OCI-LY7 (cell line): ENCODE data around the gene SETD7. TPM values are rescaled to one million over a fixed set of nuclear protein-coding genes. Genes with fewer than 3 reads are reported as not detected.

Experiments used
- BruUV-seq: library from RNA; stranded (reverse); fragments of 400-500 nt; replicated peaks from 2 replicates; lab custom pipeline; 2021; lab: Mats Ljungman, UMichigan
- CTCF ChIA-PET: fragments of 300-600 bp; sonication (Branson Sonifier 250); formaldehyde crosslinking; loops from one replicate; lab custom pipeline; 2022; ENCODE audit warnings: antibody characterized with exemption; ENCODE audit not compliant: unreplicated experiment; lab: Charles Lee
- POLR2A ChIA-PET: fragments of 300-600 bp; sonication (Branson Sonifier 250); formaldehyde crosslinking; loops from one replicate; lab custom pipeline; 2022; ENCODE audit warnings: antibody characterized with exemption; lab: Charles Lee
- DNase-seq: peaks from one replicate; pipeline ENCODE4 v3.0.0-alpha.2; 2015; ENCODE audit warnings: low spot score
- H2AFZ ChIP-seq: fragments of 200-600 bp; sonication (generic), shearing (Covaris generic); 2 replicates; pipeline ENCODE4 v1.6.1; 2014; ENCODE audit warnings: mild to moderate bottlenecking, antibody characterized with exemption, low read length, moderate library complexity
- H3K27ac ChIP-seq: fragments of 200-600 bp; sonication (generic); 2 replicates; pipeline ENCODE4 v1.5.1; 2014; ENCODE audit warnings: mixed run types, low read depth, mild to moderate bottlenecking, moderate library complexity, low read length, inconsistent platforms; ENCODE audit not compliant: poor library complexity, severe bottlenecking
- H3K36me3 ChIP-seq: fragments of 200-600 bp; sonication (generic); 2 replicates; pipeline ENCODE4 v1.6.1; 2014; ENCODE audit warnings: mild to moderate bottlenecking, antibody characterized with exemption, low read length, moderate library complexity, mixed read lengths; ENCODE audit not compliant: insufficient read depth
- H3K4me1 ChIP-seq: fragments of 200-600 bp; sonication (generic); 2 replicates; pipeline ENCODE4 v1.5.1; 2014; ENCODE audit warnings: mild to moderate bottlenecking, low read length; ENCODE audit not compliant: insufficient read depth, poor library complexity, severe bottlenecking
- H3K4me2 ChIP-seq: fragments of 200-600 bp; sonication (generic); 2 replicates; pipeline ENCODE4 v1.6.1; 2014; ENCODE audit warnings: mild to moderate bottlenecking, low read length
- H3K4me3 ChIP-seq: fragments of 200-600 bp; sonication (generic); 2 replicates; pipeline ENCODE4 v1.5.1; 2014; ENCODE audit warnings: mild to moderate bottlenecking, low read depth, low read length; ENCODE audit not compliant: poor library complexity, severe bottlenecking
- H3K79me2 ChIP-seq: fragments of 200-600 bp; sonication (generic); 2 replicates; pipeline ENCODE4 v1.6.1; 2016; ENCODE audit warnings: low read depth, mild to moderate bottlenecking, low read length, moderate library complexity, mixed read lengths; ENCODE audit not compliant: insufficient read depth
- H3K9me2 ChIP-seq: fragments of 200-600 bp; sonication (generic); 2 replicates; pipeline ENCODE4 v1.6.1; 2016; ENCODE audit warnings: mild to moderate bottlenecking, low read length, mixed read lengths; ENCODE audit not compliant: insufficient read depth
- H3K9me3 ChIP-seq: fragments of 200-600 bp; sonication (generic); 2 replicates; pipeline ENCODE4 v1.6.1; 2014; ENCODE audit warnings: mild to moderate bottlenecking, mixed run types, low read length, mixed read lengths
- H4K20me1 ChIP-seq: fragments of 200-600 bp; sonication (generic); 2 replicates; pipeline ENCODE4 v1.6.1; 2014; ENCODE audit warnings: mild to moderate bottlenecking, antibody characterized with exemption, low read length, moderate library complexity, mixed read lengths; ENCODE audit not compliant: insufficient read depth
- CTCF ChIP-seq: fragments of 200-600 bp; sonication (generic); conservative IDR thresholded peaks from 2 replicates; pipeline ENCODE4 v1.5.1; 2014; ENCODE audit warnings: mild to moderate bottlenecking, antibody characterized with exemption, low read length, moderate library complexity, mixed read lengths
- EZH2phosphoT487 ChIP-seq: fragments of 200-600 bp; sonication (generic); IDR thresholded peaks from 2 replicates; pipeline ENCODE4 v1.6.1; 2018; ENCODE audit warnings: low read depth, borderline replicate concordance, mild to moderate bottlenecking, mixed run types, antibody characterized with exemption, low read length, moderate library complexity, mixed read lengths
- intact Hi-C: fragments of 100-400 bp; cut with micrococcal nuclease; formaldehyde crosslinking; loops from one replicate; pipeline ENCODE4 v1.10.0; 2022; ENCODE audit not compliant: unreplicated experiment
- total RNA-seq, 2 experiments: library from RNA; depleted of rRNA in 1 of 2; stranded (reverse); fragments of >200 nt in 1 of 2; shearing (Covaris generic) in 1 of 2; gene quantifications; 2 replicates each; pipeline ENCODE4 v1.2.3, GENCODE V29; 2014 to 2022

The SETD7 gene
- total RNA-seq, 2 experiments from 2014 or later, result 17.6 to 37.3 TPM

- POLR2A ChIA-PET, result interaction anchor here (0.9 to 2.4 kb wide), 7 partner anchors 11 to 519 kb away, joined by 3 to 11 read pairs (median 4); no protein-coding TSS in a partner anchor
- H3K79me2 ChIP-seq, result peaks cover 51% of the 10 kb centered on the region
- peak overlapping the region; percentile 53; the same call in 1 of the 2 replicates for H2AFZ ChIP-seq
- H3K4me1 ChIP-seq, result peaks cover 72% of the 10 kb centered on the region
- CTCF ChIA-PET, result no interaction called here
- peaks cover 15% of the 10 kb centered on the region for H3K36me3 ChIP-seq
- no peaks in the 10 kb centered on the region for H3K9me2 ChIP-seq
- no peak for TF ChIP-seq EZH2phosphoT487
- TF ChIP-seq CTCF, result no peak
- no TSS peak for BruUV-seq
- H3K9me3 ChIP-seq, result no peaks in the 10 kb centered on the region
- H4K20me1 ChIP-seq, result peaks cover 41% of the 10 kb centered on the region
- peak overlapping the region; percentile 87 for H3K27ac ChIP-seq
- peak; percentile 91 for DNase-seq
- H3K4me2 ChIP-seq, result peak overlapping the region; percentile 86
- intact Hi-C loops, result loop anchor here (5.0 to 10.0 kb wide), 7 partner anchors 258 to 1252 kb away; partner anchors contain the start of genes MAML3, NOCT and TBC1D9
- peak overlapping the region; percentile 81 for H3K4me3 ChIP-seq
These were observed 920 bp downstream of the SETD7 start for GRCh38 chr4:139554893-139555704.

GRCh38 chr4:139554642-139554892 is 1.5 kb downstream of the SETD7 start:
- H4K20me1 ChIP-seq, result peaks cover 42% of the 10 kb centered on the region
- H3K36me3 ChIP-seq, result peaks cover 15% of the 10 kb centered on the region
- no peak for TF ChIP-seq CTCF
- TF ChIP-seq EZH2phosphoT487, result no peak
- no peaks in the 10 kb centered on the region for H3K9me3 ChIP-seq
- ChIA-PET POLR2A (interaction anchor here (0.7 to 2.4 kb wide), 4 partner anchors 11 to 322 kb away, joined by 3 to 11 read pairs (median 4); no protein-coding TSS in a partner anchor), CTCF (no interaction called here)
- peaks cover 56% of the 10 kb centered on the region for H3K79me2 ChIP-seq
- DNase-seq, result no peak
- intact Hi-C loops, result loop anchor here (10.0 kb wide), 2 partner anchors 1070 to 1200 kb away; partner anchors contain the start of gene TBC1D9
- peak overlapping the region; percentile 81 for H3K4me3 ChIP-seq
- H3K4me2 ChIP-seq, result peak overlapping the region; percentile 86
- H2AFZ ChIP-seq, result no peak overlapping the region; the same call in 1 of the 2 replicates
- H3K27ac ChIP-seq, result peak overlapping the region; percentile 87
- H3K9me2 ChIP-seq, result no peaks in the 10 kb centered on the region
- BruUV-seq, result TSS peak; percentile 68
- H3K4me1 ChIP-seq, result peaks cover 67% of the 10 kb centered on the region
